Loucy (cell line): ENCODE measurements around the gene RNF224.

Experiments used
- H2AFZ ChIP-seq: fragments of 200-600 bp; sonication (generic); 2 replicates; pipeline ENCODE4 v1.6.0; 2016; ENCODE audit warnings: antibody characterized with exemption, mild to moderate bottlenecking, low read length, moderate library complexity
- H3F3A ChIP-seq: fragments of 200-600 bp; 2 replicates; pipeline ENCODE4 v1.6.0; 2016; ENCODE audit warnings: antibody characterized with exemption, low read depth, mild to moderate bottlenecking
- H3K27me3 ChIP-seq: fragments of 200-600 bp; sonication (generic); 2 replicates; pipeline ENCODE4 v1.6.1; 2014; ENCODE audit warnings: low read length, mild to moderate bottlenecking; ENCODE audit not compliant: insufficient read depth, poor library complexity, severe bottlenecking
- H3K36me3 ChIP-seq: fragments of 200-600 bp; sonication (generic); 2 replicates; pipeline ENCODE4 v1.6.1; 2016; ENCODE audit warnings: low read length; ENCODE audit not compliant: insufficient read depth
- H3K4me1 ChIP-seq: fragments of 200-600 bp; sonication (generic); 2 replicates; pipeline ENCODE4 v1.5.1; 2014; ENCODE audit warnings: low read length, mild to moderate bottlenecking; ENCODE audit not compliant: insufficient read depth, poor library complexity, severe bottlenecking
- H3K4me2 ChIP-seq: fragments of 200-600 bp; sonication (generic); 2 replicates; pipeline ENCODE4 v1.6.0; 2014; ENCODE audit warnings: antibody characterized with exemption, low read length, low read depth, mild to moderate bottlenecking; ENCODE audit not compliant: poor library complexity, severe bottlenecking
- H3K4me3 ChIP-seq: fragments of 200-600 bp; sonication (generic); 2 replicates; pipeline ENCODE4 v1.5.1; 2014; ENCODE audit warnings: low read length, mild to moderate bottlenecking, mixed read lengths; ENCODE audit not compliant: poor library complexity, severe bottlenecking
- H3K79me2 ChIP-seq: fragments of 200-600 bp; sonication (generic); 2 replicates; pipeline ENCODE4 v1.6.1; 2014; ENCODE audit warnings: low read length; ENCODE audit not compliant: insufficient read depth
- H3K9ac ChIP-seq: fragments of 200-600 bp; sonication (generic); 2 replicates; pipeline ENCODE4 v1.6.0; 2014; ENCODE audit warnings: mild to moderate bottlenecking, low read depth, low read length, moderate library complexity; ENCODE audit not compliant: poor library complexity, severe bottlenecking
- H3K9me2 ChIP-seq: fragments of 200-600 bp; sonication (generic); replicated peaks from 2 replicates; pipeline ENCODE4 v1.6.1; 2016; ENCODE audit warnings: low read depth, low read length, mixed read lengths
- H3K9me3 ChIP-seq: fragments of 200-600 bp; sonication (generic); 2 replicates; pipeline ENCODE4 v1.6.1; 2014; ENCODE audit warnings: mild to moderate bottlenecking, antibody characterized with exemption, low read length, low read depth; ENCODE audit not compliant: insufficient read depth
- H4K20me1 ChIP-seq: fragments of 200-600 bp; sonication (generic); 2 replicates; pipeline ENCODE4 v1.6.0; 2014; ENCODE audit warnings: antibody characterized with exemption, low read length, mild to moderate bottlenecking; ENCODE audit not compliant: insufficient read depth, poor library complexity, severe bottlenecking
- EZH2phosphoT487 ChIP-seq: fragments of 200-600 bp; IDR thresholded peaks from 2 replicates; pipeline ENCODE4 v1.6.1; 2018; ENCODE audit warnings: antibody characterized with exemption, mild to moderate bottlenecking, moderate library complexity, borderline replicate concordance
- TF ChIP-seq, protein P1 (sequence below): fragments of 200-600 bp; sonication (generic); conservative IDR thresholded peaks from 2 replicates; pipeline ENCODE4 v1.5.1; 2014; ENCODE audit warnings: mild to moderate bottlenecking, antibody characterized with exemption, low read length

The RNF224 gene

DNA sequence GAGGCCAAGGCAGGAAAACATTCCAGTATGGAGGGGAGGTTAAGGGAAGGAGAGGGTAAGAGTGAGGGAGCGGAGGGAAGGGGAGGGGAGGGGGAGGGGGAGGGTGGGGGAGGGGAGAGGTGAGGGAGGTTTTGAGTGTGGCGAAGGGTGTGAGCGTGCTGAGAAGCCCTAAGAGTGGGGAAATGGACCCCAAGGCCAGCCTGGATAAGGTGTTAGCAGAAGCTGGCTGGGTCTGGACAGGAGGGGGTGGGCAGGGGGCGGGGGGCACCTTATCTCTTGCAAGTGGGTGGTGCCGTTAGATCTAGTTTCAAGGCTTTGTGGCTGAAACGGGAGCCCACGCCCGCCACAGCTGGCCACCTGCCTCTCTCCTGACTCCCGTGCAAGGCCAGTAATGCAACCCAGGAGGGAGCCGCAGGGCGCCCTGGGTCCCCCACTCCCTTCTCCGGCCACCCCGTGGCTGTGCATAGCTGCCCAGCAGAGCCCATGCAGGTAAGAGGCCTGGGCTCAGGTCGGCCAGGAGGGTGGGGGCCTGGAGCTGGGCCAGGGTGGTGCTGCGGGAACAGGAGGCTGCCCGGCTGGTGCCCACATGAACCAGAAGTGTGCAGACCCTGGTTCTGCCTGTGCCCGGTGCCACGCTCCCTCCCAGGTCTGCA is 677 bp downstream of the RNF224 start:
- H3K9ac ChIP-seq, result no peak overlapping the region
- H3F3A ChIP-seq, result no peaks in the 10 kb centered on the region
- no peaks in the 10 kb centered on the region for H3K9me2 ChIP-seq
- no peaks in the 10 kb centered on the region for H3K27me3 ChIP-seq
- H3K79me2 ChIP-seq, result no peaks in the 10 kb centered on the region
- TF ChIP-seq, protein P1, sequence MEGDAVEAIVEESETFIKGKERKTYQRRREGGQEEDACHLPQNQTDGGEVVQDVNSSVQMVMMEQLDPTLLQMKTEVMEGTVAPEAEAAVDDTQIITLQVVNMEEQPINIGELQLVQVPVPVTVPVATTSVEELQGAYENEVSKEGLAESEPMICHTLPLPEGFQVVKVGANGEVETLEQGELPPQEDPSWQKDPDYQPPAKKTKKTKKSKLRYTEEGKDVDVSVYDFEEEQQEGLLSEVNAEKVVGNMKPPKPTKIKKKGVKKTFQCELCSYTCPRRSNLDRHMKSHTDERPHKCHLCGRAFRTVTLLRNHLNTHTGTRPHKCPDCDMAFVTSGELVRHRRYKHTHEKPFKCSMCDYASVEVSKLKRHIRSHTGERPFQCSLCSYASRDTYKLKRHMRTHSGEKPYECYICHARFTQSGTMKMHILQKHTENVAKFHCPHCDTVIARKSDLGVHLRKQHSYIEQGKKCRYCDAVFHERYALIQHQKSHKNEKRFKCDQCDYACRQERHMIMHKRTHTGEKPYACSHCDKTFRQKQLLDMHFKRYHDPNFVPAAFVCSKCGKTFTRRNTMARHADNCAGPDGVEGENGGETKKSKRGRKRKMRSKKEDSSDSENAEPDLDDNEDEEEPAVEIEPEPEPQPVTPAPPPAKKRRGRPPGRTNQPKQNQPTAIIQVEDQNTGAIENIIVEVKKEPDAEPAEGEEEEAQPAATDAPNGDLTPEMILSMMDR, result no peak
- no peak for TF ChIP-seq EZH2phosphoT487
- H2AFZ ChIP-seq, result no peak overlapping the region
- H3K36me3 ChIP-seq, result no peaks in the 10 kb centered on the region
- no peak overlapping the region for H3K4me3 ChIP-seq
- peaks cover 16% of the 10 kb centered on the region for H3K4me1 ChIP-seq
- no peaks in the 10 kb centered on the region for H4K20me1 ChIP-seq
- no peak overlapping the region for H3K4me2 ChIP-seq
- H3K9me3 ChIP-seq, result no peaks in the 10 kb centered on the region

GRCh38 chr9:137228506-137228967 is 1.2 kb downstream of the RNF224 start:
- Histone ChIP-seq H3K36me3 (no peaks in the 10 kb centered on the region), H3K27me3 (no peaks in the 10 kb centered on the region), H3K9me3 (no peaks in the 10 kb centered on the region), H3K4me1 (peaks cover 15% of the 10 kb centered on the region), H3F3A (no peaks in the 10 kb centered on the region), H3K4me3 (no peak overlapping the region), H3K4me2 (no peak overlapping the region), H3K9ac (no peak overlapping the region), H2AFZ (no peak overlapping the region), H3K79me2 (no peaks in the 10 kb centered on the region), H3K9me2 (no peaks in the 10 kb centered on the region), H4K20me1 (no peaks in the 10 kb centered on the region)
- no peak for TF ChIP-seq EZH2phosphoT487
- TF ChIP-seq, protein P1, result no peak

GRCh38 chr9:137228968-137229896 is 1.9 kb downstream of the RNF224 start:
- H3K36me3 ChIP-seq, result no peaks in the 10 kb centered on the region
- no peaks in the 10 kb centered on the region for H3K9me3 ChIP-seq
- TF ChIP-seq, protein P1, result no peak
- no peak for TF ChIP-seq EZH2phosphoT487
- H3K4me1 ChIP-seq, result peaks cover 9% of the 10 kb centered on the region
- H3K79me2 ChIP-seq, result no peaks in the 10 kb centered on the region
- H3K9me2 ChIP-seq, result no peaks in the 10 kb centered on the region
- H3K9ac ChIP-seq, result no peak overlapping the region
- H3K27me3 ChIP-seq, result no peaks in the 10 kb centered on the region
- no peak overlapping the region for H3K4me2 ChIP-seq
- H3F3A ChIP-seq, result no peaks in the 10 kb centered on the region
- no peaks in the 10 kb centered on the region for H4K20me1 ChIP-seq
- no peak overlapping the region for H2AFZ ChIP-seq
- H3K4me3 ChIP-seq, result no peak overlapping the region
